ENCODE measurements around the gene RPS6KB2.
"Not testable (repeated sequence)": the region's sequence is repeated elsewhere in the genome, so short reads cannot be mapped to it uniquely, and the experiment has no call there.

RPS6KB2 gene

GRCh38 chr11:67410984-67411784 is 17.1 kb upstream of the RPS6KB2 start:
- DNase-seq (ENCODE audit: low read depth), result no peak

- no peak for DNase-seq (ENCODE audit: low read depth)
Measured at GRCh38 chr11:67411785-67412152, 16.5 kb upstream of the RPS6KB2 start.

GRCh38 chr11:67412495-67413179 is 15.7 kb upstream of the RPS6KB2 start:
- no peak for DNase-seq (ENCODE audit: low read depth)

- no peak for DNase-seq (ENCODE audit: low read depth)
Measured at GRCh38 chr11:67413266-67413849, 14.9 kb upstream of the RPS6KB2 start.

GRCh38 chr11:67415501-67416304 is 12.6 kb upstream of the RPS6KB2 start, which contains the start of gene CARNS1:
Gene CARNS1, plus strand, starts transcription at chr11:67415678. Its CDS starts 522 bp downstream, at chr11:67416200.
- no peak for DNase-seq (ENCODE audit: low read depth)

- no peak for DNase-seq (ENCODE audit: low read depth)
Measured at GRCh38 chr11:67416416-67417335, 11.6 kb upstream of the RPS6KB2 start.

- no peak for DNase-seq (ENCODE audit: low read depth)
Measured at GRCh38 chr11:67417425-67417824, 10.9 kb upstream of the RPS6KB2 start.

- DNase-seq (ENCODE audit: low read depth), result no peak
Measured at GRCh38 chr11:67418476-67419281, 9.6 kb upstream of the RPS6KB2 start.

GRCh38 chr11:67419325-67420049 is 8.8 kb upstream of the RPS6KB2 start:
- DNase-seq (ENCODE audit: low read depth), result no peak

GRCh38 chr11:67420147-67420645 is 8.1 kb upstream of the RPS6KB2 start:
- no peak for DNase-seq (ENCODE audit: low read depth)

GRCh38 chr11:67420646-67421429 is 7.5 kb upstream of the RPS6KB2 start:
- DNase-seq (ENCODE audit: low read depth), result peak; percentile 91

GRCh38 chr11:67421430-67422031 is 6.8 kb upstream of the RPS6KB2 start:
- DNase-seq (ENCODE audit: low read depth), result no peak

- no peak for DNase-seq (ENCODE audit: low read depth)
Measured at GRCh38 chr11:67422891-67423290, 5.4 kb upstream of the RPS6KB2 start.

- DNase-seq (ENCODE audit: low read depth), result no peak
Measured at GRCh38 chr11:67423466-67423865, 4.8 kb upstream of the RPS6KB2 start.

- DNase-seq (ENCODE audit: low read depth), result no peak
Measured at GRCh38 chr11:67423891-67424613, 4.2 kb upstream of the RPS6KB2 start.

- DNase-seq (ENCODE audit: low read depth), result not testable (repeated sequence)
Measured at GRCh38 chr11:67427364-67427859, 882 bp upstream of the RPS6KB2 start.

- no peak for DNase-seq (ENCODE audit: low read depth)
Measured at GRCh38 chr11:67429038-67429668, 859 bp downstream of the RPS6KB2 start.

Data from ELR (cell line).